CD4-positive, alpha-beta T cell treated with Interleukin-6 at 100 ng/mL for 8 hours (primary cell): ENCODE data around the gene CYP1A1.

Source experiments
- DNase-seq: peaks from one replicate; pipeline ENCODE4 v3.0.0-alpha.2; 2020; ENCODE audit warnings: mixed read lengths, low spot score

CYP1A1 gene, protein sequence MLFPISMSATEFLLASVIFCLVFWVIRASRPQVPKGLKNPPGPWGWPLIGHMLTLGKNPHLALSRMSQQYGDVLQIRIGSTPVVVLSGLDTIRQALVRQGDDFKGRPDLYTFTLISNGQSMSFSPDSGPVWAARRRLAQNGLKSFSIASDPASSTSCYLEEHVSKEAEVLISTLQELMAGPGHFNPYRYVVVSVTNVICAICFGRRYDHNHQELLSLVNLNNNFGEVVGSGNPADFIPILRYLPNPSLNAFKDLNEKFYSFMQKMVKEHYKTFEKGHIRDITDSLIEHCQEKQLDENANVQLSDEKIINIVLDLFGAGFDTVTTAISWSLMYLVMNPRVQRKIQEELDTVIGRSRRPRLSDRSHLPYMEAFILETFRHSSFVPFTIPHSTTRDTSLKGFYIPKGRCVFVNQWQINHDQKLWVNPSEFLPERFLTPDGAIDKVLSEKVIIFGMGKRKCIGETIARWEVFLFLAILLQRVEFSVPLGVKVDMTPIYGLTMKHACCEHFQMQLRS

GRCh38 chr15:74725225-74725774 is at the start of gene CYP1A1:
TSS of gene CYP1A1 (minus strand) at chr15:74725528. CDS start at chr15:74723097, 2,431 bp downstream.
- DNase-seq = no peak

GRCh38 chr15:74773731-74774252 is 48.5 kb upstream of the CYP1A1 start:
- DNase-seq = no peak

DNA sequence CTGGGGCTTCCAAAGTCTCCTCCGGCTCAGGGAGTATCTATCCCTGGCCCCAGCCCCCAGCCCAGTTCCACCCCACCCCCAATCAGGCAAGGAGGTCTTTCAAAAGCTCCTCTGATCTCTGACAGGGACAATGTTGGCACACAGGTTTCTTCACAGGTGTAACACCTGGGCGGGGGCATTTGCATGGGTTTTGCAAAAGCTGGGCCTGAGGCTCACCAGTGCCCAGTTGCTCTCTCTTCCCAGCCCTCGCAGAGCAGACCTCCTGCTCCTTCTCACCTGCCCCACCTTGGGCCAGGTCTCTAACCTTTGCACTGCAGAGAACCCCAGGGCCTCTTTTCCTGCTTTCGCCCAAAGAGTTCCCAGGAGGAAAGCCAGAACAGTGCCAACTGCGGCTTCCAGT is 48.0 kb upstream of the CYP1A1 start:
- no peak for DNase-seq

GRCh38 chr15:74770211-74770903 is 45.0 kb upstream of the CYP1A1 start:
- DNase-seq = no peak

GRCh38 chr15:74769463-74770025 is 44.2 kb upstream of the CYP1A1 start:
- no peak for DNase-seq

DNA sequence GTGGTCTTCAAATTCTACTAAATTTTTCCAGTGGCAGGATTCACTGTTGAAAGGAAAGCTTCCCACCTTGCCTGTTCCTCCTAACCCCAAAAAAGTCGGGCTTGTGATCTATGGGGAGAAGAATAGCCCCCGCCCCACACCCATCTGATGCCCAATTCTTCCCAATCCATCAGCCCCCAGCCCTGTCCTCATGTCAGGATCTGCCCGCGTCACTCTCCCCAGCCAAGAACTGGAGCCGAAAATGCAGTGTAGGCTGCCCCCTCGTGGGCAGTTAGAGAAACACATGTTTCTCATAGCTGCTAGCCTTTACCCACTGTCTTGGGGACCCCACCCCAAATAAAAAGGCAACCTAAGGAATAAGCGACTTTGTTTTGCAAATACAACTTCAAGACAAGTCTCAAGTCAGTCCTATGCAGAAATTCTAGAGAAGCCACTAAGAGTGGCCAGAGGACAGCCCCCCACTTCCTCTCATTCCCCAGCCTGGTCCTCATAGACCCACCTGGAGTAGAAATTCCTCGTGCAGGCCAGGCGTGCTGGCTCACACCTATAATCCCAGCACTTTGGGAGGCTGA is 43.5 kb upstream of the CYP1A1 start:
- DNase-seq = peak; percentile 65

- no peak for DNase-seq
Measured at GRCh38 chr15:74768099-74768770, 42.9 kb upstream of the CYP1A1 start.

DNA sequence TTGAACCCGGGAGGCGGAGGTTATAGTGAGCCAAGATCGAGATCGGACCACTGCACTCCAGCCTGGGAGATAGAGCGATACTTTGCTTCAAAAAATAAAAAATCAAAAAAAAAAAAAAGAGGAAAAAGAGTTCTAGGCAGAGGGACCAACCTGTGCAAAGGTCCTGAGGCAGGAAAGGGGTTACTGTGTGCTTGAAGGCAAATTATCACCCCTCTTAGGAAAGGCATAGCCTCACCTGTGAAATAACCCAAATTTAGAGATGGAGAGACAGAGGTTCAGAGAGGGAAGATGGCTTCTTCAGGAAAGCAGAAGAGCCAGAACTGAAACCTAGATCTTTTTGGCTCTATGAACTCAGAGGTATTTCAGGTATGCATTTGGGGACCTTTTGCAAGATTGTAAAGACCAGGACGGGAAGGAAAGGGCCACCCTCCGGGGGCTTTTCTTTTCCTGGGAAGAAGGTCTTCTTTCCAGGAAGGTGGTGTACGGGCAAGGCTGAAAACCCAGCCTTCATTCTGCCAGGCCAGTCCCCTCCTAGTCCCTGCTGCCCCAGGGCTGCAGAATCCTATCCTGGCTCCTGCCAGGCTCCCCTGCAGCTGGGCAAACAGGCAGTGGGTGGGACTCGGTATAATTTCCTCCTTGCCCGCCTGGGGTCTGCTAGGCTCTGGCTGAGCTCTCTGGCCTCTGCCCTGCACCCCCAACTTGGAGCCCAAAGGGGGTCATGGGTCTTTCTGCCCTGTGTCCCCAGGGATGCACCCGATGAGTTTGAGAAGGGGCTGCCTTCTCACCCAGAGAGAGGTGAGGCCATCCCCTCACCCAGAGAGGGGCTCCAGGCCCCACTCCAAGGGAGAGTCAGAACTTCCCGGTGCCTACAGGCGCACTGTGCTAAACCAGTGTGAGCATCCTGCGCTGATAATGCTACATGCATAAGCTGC is 42.1 kb upstream of the CYP1A1 start:
- no peak for DNase-seq

DNA sequence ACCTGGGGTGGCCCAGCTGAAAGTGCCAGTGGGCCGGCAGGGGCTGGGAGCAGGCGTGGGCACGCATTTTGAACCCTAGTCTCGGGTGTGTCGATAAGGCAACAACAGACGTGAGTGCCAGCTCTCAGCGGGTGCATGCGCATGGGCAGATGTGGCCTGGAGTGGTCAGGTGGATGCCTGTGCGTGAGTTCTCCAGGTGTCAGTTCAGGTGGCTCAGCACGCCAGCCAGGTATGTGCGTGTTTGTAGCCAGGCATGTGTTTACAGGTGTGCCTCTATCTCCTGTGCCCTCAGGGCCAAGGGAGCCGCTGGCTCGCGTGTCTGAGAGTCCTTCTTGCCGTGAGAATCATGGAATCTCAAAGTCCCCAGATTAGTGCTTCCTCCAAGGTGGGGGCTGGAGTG is 38.1 kb upstream of the CYP1A1 start:
- no peak for DNase-seq

DNA sequence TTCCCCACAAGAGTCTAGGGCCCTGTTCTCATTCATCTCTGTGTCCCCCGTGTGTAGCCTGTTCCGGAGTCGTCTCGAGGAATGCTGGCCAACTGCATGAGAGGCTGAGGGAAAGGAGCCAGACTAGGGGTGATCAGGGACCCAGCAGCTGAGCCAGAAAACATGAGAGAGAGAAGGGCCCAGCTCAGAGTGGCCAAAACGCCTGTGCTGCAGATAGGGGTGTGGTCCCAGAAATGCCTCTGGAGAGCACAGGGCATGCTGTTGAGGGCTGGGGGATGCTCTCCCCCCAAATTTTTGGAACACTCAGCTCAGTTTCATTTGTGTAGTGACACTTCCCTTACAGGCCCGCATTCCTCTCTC is 37.4 kb upstream of the CYP1A1 start:
- DNase-seq = no peak

DNA sequence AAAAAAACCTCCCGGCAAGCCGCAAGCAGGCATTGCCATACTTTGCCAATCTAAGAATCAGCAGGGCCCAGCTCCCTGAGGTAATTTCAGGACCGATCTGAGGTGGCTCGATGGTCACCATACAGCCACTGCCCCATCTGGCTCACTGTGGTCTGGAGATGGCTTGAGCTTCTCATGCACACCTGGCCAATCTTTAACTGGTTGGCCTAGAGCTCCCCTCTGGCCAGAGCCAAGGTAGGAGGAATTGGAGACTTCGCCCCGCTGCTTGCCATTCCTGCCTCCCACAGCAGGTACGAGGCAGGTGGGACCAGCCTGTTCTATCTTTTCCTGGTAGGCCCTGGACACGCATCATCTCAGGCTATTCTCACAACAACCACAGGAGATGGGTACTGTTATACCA is 33.4 kb upstream of the CYP1A1 start:
- DNase-seq = no peak

GRCh38 chr15:74754593-74755215 is 29.4 kb upstream of the CYP1A1 start:
- no peak for DNase-seq

DNA sequence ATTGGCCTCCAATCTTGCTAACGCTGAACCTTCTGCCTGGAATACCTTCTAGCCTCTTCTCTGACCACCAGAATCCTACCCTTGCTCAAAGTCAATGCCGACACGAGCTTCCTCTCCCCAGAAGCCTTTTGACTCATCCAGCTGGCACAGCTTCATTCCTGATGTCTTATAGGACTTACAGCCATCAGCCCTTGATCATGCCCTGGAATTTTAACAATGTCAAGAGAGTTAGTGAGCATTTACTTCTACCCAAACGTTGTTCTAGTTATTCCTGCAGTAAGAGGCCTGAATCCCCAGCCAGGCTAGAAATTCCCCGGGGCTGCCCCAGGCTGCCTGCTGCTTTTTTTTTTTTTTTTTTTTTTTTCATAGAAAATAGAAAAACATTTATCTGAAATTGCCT is 27.2 kb upstream of the CYP1A1 start:
- DNase-seq = no peak

- DNase-seq = no peak
Measured at GRCh38 chr15:74752011-74752410, 26.7 kb upstream of the CYP1A1 start.

DNA sequence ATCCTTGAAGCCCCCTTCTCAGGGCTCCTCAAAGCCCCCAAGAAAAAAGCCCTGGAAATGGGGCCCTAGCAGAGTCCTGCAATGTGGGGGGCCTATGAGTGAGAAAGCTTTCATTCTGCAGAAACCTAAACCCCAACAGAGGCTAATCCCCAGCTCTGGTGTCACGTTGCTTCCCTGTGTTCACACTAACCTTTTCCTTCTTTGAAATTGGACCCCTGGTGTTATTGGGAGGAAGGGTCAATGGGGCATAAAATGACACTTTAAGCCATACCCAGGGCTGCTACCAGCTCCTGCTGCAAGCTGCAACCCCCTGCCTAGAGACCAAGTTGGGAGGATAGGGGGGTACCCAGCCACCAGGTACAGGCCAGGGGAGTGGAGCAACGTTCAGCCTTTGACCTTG is 25.4 kb upstream of the CYP1A1 start:
- DNase-seq = no peak

- no peak for DNase-seq
Measured at GRCh38 chr15:74749832-74750231, 24.5 kb upstream of the CYP1A1 start.

- DNase-seq = no peak
Measured at GRCh38 chr15:74748322-74748946, 23.1 kb upstream of the CYP1A1 start, which contains the start of gene CYP1A2. TSS of gene CYP1A2 (plus strand) at chr15:74748845. CDS start at chr15:74749739, 894 bp downstream.

- DNase-seq = no peak
Measured at GRCh38 chr15:74746389-74746788, 21.1 kb upstream of the CYP1A1 start.

DNA sequence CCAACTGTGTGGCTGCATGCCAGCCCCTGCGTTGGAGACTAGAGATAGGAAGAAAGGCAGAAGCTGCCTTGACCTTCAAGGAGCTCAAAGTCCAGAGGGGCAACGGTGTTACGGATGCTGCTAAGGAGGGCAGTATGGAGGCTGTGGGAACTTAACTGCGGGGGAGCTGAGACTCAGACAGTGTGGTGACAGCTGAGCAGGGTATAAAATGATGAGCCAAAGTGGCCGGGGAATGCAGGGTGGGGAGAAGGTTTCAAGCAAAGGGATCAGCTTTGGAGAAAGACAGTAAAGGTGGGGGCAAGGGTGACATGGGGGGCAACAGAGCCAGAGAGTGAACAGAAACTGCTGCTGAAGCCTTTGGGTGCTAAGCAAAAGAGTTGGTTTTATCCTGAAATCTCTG is 17.1 kb upstream of the CYP1A1 start:
- DNase-seq = no peak
